GM12878 (cell line): ENCODE measurements around the gene AFF1. TPM values are rescaled to one million over a fixed set of nuclear protein-coding genes. Genes with fewer than 3 reads are reported as not detected.

Experiments
- ATAC-seq: fragments of 200-7000 bp; cut with Tn5 transposase; 3 replicates; pipeline ENCODE4 v1.9.1; 2020; ENCODE audit warnings: mild to moderate bottlenecking, moderate library complexity
- BruUV-seq: library from RNA; stranded (reverse); fragments of 400-500 nt; replicated peaks from 2 replicates; lab custom pipeline; 2021; lab: Mats Ljungman, UMichigan
- CTCF ChIA-PET: fragments of 300-600 bp; sonication (Branson Sonifier 250); formaldehyde crosslinking; extraction: SDS; loops from one replicate; lab custom pipeline; 2021; ENCODE audit warnings: inconsistent platforms; lab: Yijun Ruan, JAX
- POLR2A ChIA-PET: fragments of 350-600 bp; formaldehyde crosslinking; extraction: SDS; loops from one replicate; lab custom pipeline; 2021; ENCODE audit warnings: inconsistent platforms; lab: Charles Lee
- RAD21 ChIA-PET: fragments of 300-600 bp; sonication (Branson Sonifier 250); formaldehyde crosslinking; loops from one replicate; lab custom pipeline; 2023; ENCODE audit warnings: antibody characterized with exemption; ENCODE audit not compliant: unreplicated experiment; lab: Charles Lee
- SMC1A ChIA-PET: fragments of 300-600 bp; sonication (Branson Sonifier 250); formaldehyde crosslinking; loops from one replicate; lab custom pipeline; 2023; ENCODE audit not compliant: unreplicated experiment, uncharacterized antibody; lab: Charles Lee
- DNase-seq: peaks from one replicate; pipeline ENCODE4 v3.0.0-alpha.2; 2011; ENCODE audit warnings: low read depth, low spot score
- FAIRE-seq: peaks from 3 replicates; lab custom pipeline; 2011; peaks lifted over from hg19 to GRCh38; lab: Jason Lieb, UNC
- H2AFZ ChIP-seq: 2 replicates; pipeline ENCODE4 v1.6.0; 2011; ENCODE audit warnings: low read depth, low read length, control low read depth; ENCODE audit not compliant: control insufficient read depth
- H3K27ac ChIP-seq: 2 replicates; pipeline ENCODE4 v1.5.1; 2011; ENCODE audit warnings: control low read depth; ENCODE audit not compliant: control insufficient read depth, insufficient read depth
- H3K27me3 ChIP-seq, 2 experiments: replicated peaks in 1 of 2; 2 replicates each; pipeline versions ENCODE4 v1.6.0 to v1.6.1; 2011; ENCODE audit warnings: low read length in 1 of 2; ENCODE audit not compliant: control insufficient read depth in 2 of 2, insufficient read depth in 2 of 2
- H3K36me3 ChIP-seq, 2 experiments: 2 replicates each; pipeline ENCODE4 v1.5.1; 2011; ENCODE audit warnings: low read length in 1 of 2; ENCODE audit not compliant: control insufficient read depth in 2 of 2, insufficient read depth in 2 of 2
- H3K4me1 ChIP-seq: 2 replicates; pipeline ENCODE4 v1.6.1; 2011; ENCODE audit warnings: mild to moderate bottlenecking, low read length, moderate library complexity, mixed read lengths; ENCODE audit not compliant: control insufficient read depth, insufficient read depth
- H3K4me2 ChIP-seq: 2 replicates; pipeline ENCODE4 v1.6.0; 2011; ENCODE audit warnings: control low read depth; ENCODE audit not compliant: control insufficient read depth, insufficient read depth
- H3K4me3 ChIP-seq: fragments of 200-600 bp; sonication (generic); 2 replicates; pipeline ENCODE4 v1.5.1; 2016
- H3K79me2 ChIP-seq: 2 replicates; pipeline ENCODE4 v1.6.0; 2011; ENCODE audit warnings: low read length; ENCODE audit not compliant: control insufficient read depth, insufficient read depth
- H3K9ac ChIP-seq: 2 replicates; pipeline ENCODE4 v1.8.0; 2011; ENCODE audit warnings: low read length, control low read depth, mixed read lengths; ENCODE audit not compliant: control insufficient read depth, insufficient read depth
- H3K9me3 ChIP-seq: replicated peaks from 3 replicates; pipeline ENCODE4 v1.5.1; 2011; ENCODE audit warnings: mild to moderate bottlenecking, low read length; ENCODE audit not compliant: control insufficient read depth, insufficient read depth
- H4K20me1 ChIP-seq: 2 replicates; pipeline ENCODE4 v1.6.0; 2011; ENCODE audit not compliant: control insufficient read depth, insufficient read depth
- ATF7 ChIP-seq: fragments of 450-650 bp; IDR thresholded peaks from 2 replicates; pipeline ENCODE4 v1.6.1; 2016; ENCODE audit warnings: low read depth, mild to moderate bottlenecking
- BHLHE40 ChIP-seq, 2 experiments: fragments of 450-650 bp in 1 of 2; IDR thresholded peaks; 2 replicates each; pipeline ENCODE4 v1.6.1; 2011 to 2017; ENCODE audit warnings: low read depth in 2 of 2, borderline replicate concordance in 1 of 2, improper control_type of control experiment in 1 of 2, low read length in 1 of 2, mild to moderate bottlenecking in 1 of 2
- EZH2 ChIP-seq: IDR thresholded peaks from 2 replicates; pipeline ENCODE4 v1.6.1; 2012; ENCODE audit warnings: low read depth, mild to moderate bottlenecking, control low read depth, inconsistent platforms, low read length, borderline replicate concordance; ENCODE audit not compliant: control insufficient read depth
- IKZF1 ChIP-seq: fragments of 450-650 bp; conservative IDR thresholded peaks from 2 replicates; pipeline ENCODE4 v1.6.1; 2017; ENCODE audit warnings: antibody characterized with exemption, mild to moderate bottlenecking
- JUND ChIP-seq: IDR thresholded peaks from 2 replicates; pipeline ENCODE4 v1.6.1; 2012; ENCODE audit warnings: low read depth, mild to moderate bottlenecking, low read length, improper control_type of control experiment, moderate library complexity
- RBBP5 ChIP-seq: fragments of 200-600 bp; sonication (generic); conservative IDR thresholded peaks from 2 replicates; pipeline ENCODE4 v1.6.1; 2016
- SPI1 ChIP-seq: IDR thresholded peaks from 2 replicates; pipeline ENCODE4 v1.6.1; 2011; ENCODE audit warnings: low read depth, mild to moderate bottlenecking, low read length, moderate library complexity, borderline replicate concordance; ENCODE audit not compliant: insufficient read depth
- TCF3 ChIP-seq: IDR thresholded peaks from 2 replicates; pipeline ENCODE4 v1.6.1; 2012; ENCODE audit warnings: low read depth, mild to moderate bottlenecking, low read length, borderline replicate concordance; ENCODE audit not compliant: insufficient read depth
- ZSCAN29 ChIP-seq: fragments of 450-650 bp; IDR thresholded peaks from 2 replicates; pipeline ENCODE4 v1.6.1; 2017; ENCODE audit warnings: mild to moderate bottlenecking, moderate library complexity
- WGBS: methylation state at CpG from one replicate; pipeline ENCODE4 v1.1.6; 2016; ENCODE audit warnings: low lambda C conversion rate; ENCODE audit not compliant: insufficient replicate concordance, insufficient coverage; ENCODE audit errors: missing lambda C conversion rate; 5-methylcytosine and 5-hydroxymethylcytosine counted together
- in situ Hi-C: fragments of 300-500 bp; cut with MboI; formaldehyde crosslinking; loops from 9 replicates; pipeline ENCODE4 v1.14.3; 2018; ENCODE audit warnings: mixed read lengths
- intact Hi-C: fragments of 100-400 bp; cut with micrococcal nuclease; formaldehyde crosslinking; loops from one replicate; pipeline ENCODE4 v1.14.2; 2022; ENCODE audit not compliant: unreplicated experiment
- polyA plus RNA-seq, 11 experiments: library from polyadenylated mRNA; depleted of rRNA in 4 of 11; unstranded in 6 of 11; stranded (reverse) in 5 of 11; fragments of >200 nt; fragmentation: Nextera tagmentation in 4 of 11; fragmentation: Illumina TruSeq in 1 of 11; extraction: Ambion mirVana in 4 of 11; extraction: Trizol in 1 of 11; gene quantifications; 1 replicate in 1 of 11; 2 replicates in 10 of 11; pipeline versions ENCODE4 v1.2.1 to v1.2.3, GENCODE V29; 2011 to 2016; ENCODE audit warnings: inconsistent platforms in 2 of 11, missing spikeins in 2 of 11, low read depth in 1 of 11
- total RNA-seq, 4 experiments: library from RNA; depleted of rRNA in 3 of 4; stranded (reverse); fragments of >200 nt in 3 of 4; fragmentation: Illumina TruSeq in 1 of 4; extraction: Trizol in 1 of 4; gene quantifications; 2 replicates each; pipeline versions ENCODE4 v1.2.1 to v1.2.3, GENCODE V29; 2013 to 2021
- TF ChIP-seq, protein P1 (sequence below): IDR thresholded peaks from 2 replicates; pipeline ENCODE4 v1.6.1; 2012; ENCODE audit warnings: low read depth, low read length, improper control_type of control experiment
- TF ChIP-seq, protein P2 (sequence below): fragments of 450-650 bp; formaldehyde crosslinking; IDR thresholded peaks from 2 replicates; pipeline ENCODE4 v1.4.0; 2022; ENCODE audit warnings: mild to moderate bottlenecking, moderate library complexity

AFF1 gene
- total and polyA plus RNA-seq, 10 of the 15 experiments (the other 5 are each of a cell fraction or from before 2014, with no cell fraction given) = 3.5 to 56.1 (median 21.5) TPM

DNA sequence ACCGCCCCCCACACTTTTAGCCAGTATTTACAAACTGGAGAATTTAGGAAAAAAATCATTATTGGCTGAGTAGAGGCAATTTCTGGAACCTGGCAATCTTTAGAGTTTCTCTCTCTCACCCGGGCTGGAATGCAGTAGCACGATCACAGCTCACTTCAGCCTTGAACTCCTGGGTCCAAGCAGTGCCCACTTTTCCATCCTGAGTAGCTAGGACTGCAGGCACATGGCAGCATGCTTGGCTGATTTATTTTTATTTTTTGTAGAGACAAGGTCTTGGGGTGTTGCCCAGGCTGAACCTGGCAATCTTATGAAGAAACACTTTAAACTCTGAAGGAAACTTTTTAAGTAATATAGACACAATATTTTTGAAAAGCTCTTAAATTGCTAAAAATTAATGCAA lies 120.1 kb downstream of the AFF1 start:
- Histone ChIP-seq H3K36me3 (peaks cover 4 to 17% of the 10 kb centered on the region in 2 experiments), H3K79me2 (peaks cover 87% of the 10 kb centered on the region), H2AFZ (no peak overlapping the region), H3K27ac (peak overlapping the region; percentile 40), H3K4me3 (no peak overlapping the region), H3K9ac (no peak overlapping the region), H3K4me2 (peak overlapping the region; percentile 62), H3K27me3 (no peaks in the 10 kb centered on the region), H4K20me1 (no peaks in the 10 kb centered on the region), H3K4me1 (peaks cover 40% of the 10 kb centered on the region), H3K9me3 (no peaks in the 10 kb centered on the region)
- peak; percentile 9; the same call in 2 of the 3 replicates for ATAC-seq
- 92% methylated on average over 3 of the region's 3 CpGs for WGBS
- ChIA-PET POLR2A (interaction anchor here (0.5 to 2.6 kb wide), 12 partner anchors 8 to 133 kb away, joined by 3 to 11 read pairs (median 4); no protein-coding TSS in a partner anchor), SMC1A (interaction anchor here (1.0 to 6.9 kb wide), 18 partner anchors 11 to 1269 kb away, joined by 3 to 57 read pairs (median 5); no protein-coding TSS in a partner anchor), CTCF (interaction anchor here (0.6 to 4.2 kb wide), 8 partner anchors 11 to 145 kb away, joined by 3 to 19 read pairs (median 5); no protein-coding TSS in a partner anchor), RAD21 (interaction anchor here (0.7 to 3.8 kb wide), 10 partner anchors 11 to 119 kb away, joined by 3 to 13 read pairs (median 8); partner anchors contain the start of gene AFF1)
- no TSS peak for BruUV-seq
- no peak for FAIRE-seq
- TF ChIP-seq RBBP5 = no peak
- in situ Hi-C loops = no loop called here
- intact Hi-C loops = no loop called here
- no peak for DNase-seq

DNA sequence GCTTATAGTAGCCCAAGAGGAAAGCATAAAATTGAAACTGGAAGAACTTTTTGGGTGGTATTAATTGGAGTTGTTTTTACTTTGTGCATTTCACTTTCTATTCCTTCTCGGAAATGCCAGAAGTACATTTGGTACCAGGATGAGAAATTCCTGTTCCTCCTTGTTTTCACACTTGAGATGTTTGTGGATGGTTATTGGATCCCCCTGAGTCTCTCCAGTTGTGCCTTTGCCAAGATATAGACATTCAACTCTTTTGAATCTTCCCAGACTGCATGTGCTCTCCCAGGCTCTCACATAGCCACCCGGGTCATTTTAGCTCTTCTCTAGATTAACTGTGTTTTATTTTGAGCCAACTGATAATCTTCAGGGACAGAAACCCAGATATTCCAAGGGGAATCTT lies 120.5 kb downstream of the AFF1 start:
- ChIA-PET POLR2A (interaction anchor here (0.5 to 2.6 kb wide), 8 partner anchors 9 to 132 kb away, joined by 3 to 11 read pairs (median 4); no protein-coding TSS in a partner anchor), CTCF (interaction anchor here (0.6 to 4.2 kb wide), 9 partner anchors 10 to 144 kb away, joined by 3 to 22 read pairs (median 5); no protein-coding TSS in a partner anchor), RAD21 (interaction anchor here (1.7 to 3.8 kb wide), 10 partner anchors 12 to 120 kb away, joined by 4 to 13 read pairs (median 8); partner anchors contain the start of gene AFF1), SMC1A (interaction anchor here (1.0 to 6.9 kb wide), 17 partner anchors 13 to 1269 kb away, joined by 3 to 57 read pairs (median 5); no protein-coding TSS in a partner anchor)
- Histone ChIP-seq H3K27ac (peak overlapping the region; percentile 40), H4K20me1 (no peaks in the 10 kb centered on the region), H3K79me2 (peaks cover 87% of the 10 kb centered on the region), H3K27me3 (no peaks in the 10 kb centered on the region), H3K36me3 (peaks cover 2 to 17% of the 10 kb centered on the region in 2 experiments), H3K9me3 (no peaks in the 10 kb centered on the region), H3K4me1 (peaks cover 38% of the 10 kb centered on the region), H3K9ac (no peak overlapping the region), H3K4me2 (peak overlapping the region; percentile 62), H3K4me3 (peak overlapping the region; percentile 11; the same call in 1 of the 2 replicates), H2AFZ (no peak overlapping the region)
- in situ Hi-C loops = no loop called here
- no peak for FAIRE-seq
- BruUV-seq = no TSS peak
- 38% methylated on average over 2 of the region's 2 CpGs for WGBS
- no peak for DNase-seq
- peak; percentile 17; the same call in 2 of the 3 replicates for ATAC-seq
- intact Hi-C loops = no loop called here
- TF ChIP-seq EZH2 = no peak
- TF ChIP-seq, protein P1, sequence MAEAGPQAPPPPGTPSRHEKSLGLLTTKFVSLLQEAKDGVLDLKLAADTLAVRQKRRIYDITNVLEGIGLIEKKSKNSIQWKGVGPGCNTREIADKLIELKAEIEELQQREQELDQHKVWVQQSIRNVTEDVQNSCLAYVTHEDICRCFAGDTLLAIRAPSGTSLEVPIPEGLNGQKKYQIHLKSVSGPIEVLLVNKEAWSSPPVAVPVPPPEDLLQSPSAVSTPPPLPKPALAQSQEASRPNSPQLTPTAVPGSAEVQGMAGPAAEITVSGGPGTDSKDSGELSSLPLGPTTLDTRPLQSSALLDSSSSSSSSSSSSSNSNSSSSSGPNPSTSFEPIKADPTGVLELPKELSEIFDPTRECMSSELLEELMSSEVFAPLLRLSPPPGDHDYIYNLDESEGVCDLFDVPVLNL = no peak
- no peak for TF ChIP-seq BHLHE40 (IDR thresholded peaks at IDR 0.05; ENCODE audit: borderline replicate concordance in 1 of 2, low read depth in 2 of 2, low read length in 1 of 2)
- TF ChIP-seq, protein P2, sequence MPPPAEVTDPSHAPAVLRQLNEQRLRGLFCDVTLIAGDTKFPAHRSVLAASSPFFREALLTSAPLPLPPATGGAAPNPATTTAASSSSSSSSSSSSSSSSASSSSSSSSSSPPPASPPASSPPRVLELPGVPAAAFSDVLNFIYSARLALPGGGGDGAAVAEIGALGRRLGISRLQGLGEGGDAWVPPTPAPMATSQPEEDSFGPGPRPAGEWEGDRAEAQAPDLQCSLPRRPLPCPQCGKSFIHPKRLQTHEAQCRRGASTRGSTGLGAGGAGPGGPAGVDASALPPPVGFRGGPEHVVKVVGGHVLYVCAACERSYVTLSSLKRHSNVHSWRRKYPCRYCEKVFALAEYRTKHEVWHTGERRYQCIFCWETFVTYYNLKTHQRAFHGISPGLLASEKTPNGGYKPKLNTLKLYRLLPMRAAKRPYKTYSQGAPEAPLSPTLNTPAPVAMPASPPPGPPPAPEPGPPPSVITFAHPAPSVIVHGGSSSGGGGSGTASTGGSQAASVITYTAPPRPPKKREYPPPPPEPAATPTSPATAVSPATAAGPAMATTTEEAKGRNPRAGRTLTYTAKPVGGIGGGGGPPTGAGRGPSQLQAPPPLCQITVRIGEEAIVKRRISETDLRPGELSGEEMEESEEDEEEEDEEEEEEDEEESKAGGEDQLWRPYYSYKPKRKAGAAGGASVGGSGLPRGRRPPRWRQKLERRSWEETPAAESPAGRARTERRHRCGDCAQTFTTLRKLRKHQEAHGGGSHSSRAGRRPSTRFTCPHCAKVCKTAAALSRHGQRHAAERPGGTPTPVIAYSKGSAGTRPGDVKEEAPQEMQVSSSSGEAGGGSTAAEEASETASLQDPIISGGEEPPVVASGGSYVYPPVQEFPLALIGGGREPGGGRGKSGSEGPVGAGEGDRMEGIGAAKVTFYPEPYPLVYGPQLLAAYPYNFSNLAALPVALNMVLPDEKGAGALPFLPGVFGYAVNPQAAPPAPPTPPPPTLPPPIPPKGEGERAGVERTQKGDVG = no peak
- TF ChIP-seq JUND = no peak
- no peak for TF ChIP-seq ZSCAN29
- no peak for TF ChIP-seq SPI1
- TF ChIP-seq TCF3 = no peak
- TF ChIP-seq ATF7 = no peak
- TF ChIP-seq IKZF1 = 0 out of 2 replicates have a peak, but pooled peaks have one; percentile 21
